Neural cell (in vitro differentiated cells): ENCODE measurements around the gene ARHGAP18. TPM values are rescaled to one million over a fixed set of nuclear protein-coding genes. Genes with fewer than 3 reads are reported as not detected.
A peak's percentile ranks its signal among the peaks of the same experiment; 100 is the strongest.

Experiments used
- H2AFZ ChIP-seq: fragments of 200-600, 300-800 bp; sonication (generic), shearing (Covaris generic); 2 replicates; pipeline ENCODE4 v1.6.0; 2014; ENCODE audit warnings: low read depth, mild to moderate bottlenecking, antibody characterized with exemption, low read length, moderate library complexity
- H3F3A ChIP-seq: fragments of 200-600 bp; shearing (Covaris generic); 2 replicates; pipeline ENCODE4 v1.6.1; 2016; ENCODE audit warnings: mild to moderate bottlenecking, moderate library complexity, mixed read lengths, antibody characterized with exemption, low read length; ENCODE audit not compliant: insufficient read depth, poor library complexity, severe bottlenecking
- H3K27ac ChIP-seq: fragments of 200-600, 300-800 bp; sonication (generic), shearing (Covaris generic); 2 replicates; pipeline ENCODE4 v1.5.1; 2014; ENCODE audit warnings: mild to moderate bottlenecking, low read length, moderate library complexity
- H3K27me3 ChIP-seq: fragments of 300-800, 200-600 bp; sonication (generic), shearing (Covaris generic); 2 replicates; pipeline ENCODE4 v1.6.0; 2014; ENCODE audit warnings: mild to moderate bottlenecking, low read depth, low read length, moderate library complexity; ENCODE audit not compliant: insufficient read depth
- H3K36me3 ChIP-seq: fragments of 300-800, 200-600 bp; sonication (generic), shearing (Covaris generic); 2 replicates; pipeline ENCODE4 v1.5.1; 2014; ENCODE audit warnings: mild to moderate bottlenecking, antibody characterized with exemption, low read length, moderate library complexity; ENCODE audit not compliant: insufficient read depth
- H3K4me2 ChIP-seq: fragments of 300-800, 200-600 bp; sonication (generic), shearing (Covaris generic); 2 replicates; pipeline ENCODE4 v1.6.0; 2014; ENCODE audit warnings: mild to moderate bottlenecking, low read length
- H3K4me3 ChIP-seq: fragments of 300-800, 200-600 bp; sonication (generic), shearing (Covaris generic); 2 replicates; pipeline ENCODE4 v1.5.1; 2014; ENCODE audit warnings: mild to moderate bottlenecking, low read length, moderate library complexity
- H3K79me2 ChIP-seq: fragments of 200-600 bp; shearing (Covaris generic); replicated peaks from 2 replicates; pipeline ENCODE4 v1.6.0; 2014; ENCODE audit warnings: mild to moderate bottlenecking, low read length, moderate library complexity; ENCODE audit not compliant: insufficient read depth
- H3K9ac ChIP-seq: fragments of 300-800, 200-600 bp; sonication (generic), shearing (Covaris generic); 2 replicates; pipeline ENCODE4 v1.6.1; 2016; ENCODE audit warnings: mild to moderate bottlenecking, low read length, mixed read lengths
- H3K9me2 ChIP-seq: fragments of 200-600 bp; shearing (Covaris generic); 2 replicates; pipeline ENCODE4 v1.6.1; 2016; ENCODE audit warnings: mild to moderate bottlenecking, low read length, mixed read lengths; ENCODE audit not compliant: insufficient read depth
- H3K9me3 ChIP-seq: fragments of 200-600, 300-800 bp; sonication (generic), shearing (Covaris generic); 2 replicates; pipeline ENCODE4 v1.6.1; 2016; ENCODE audit warnings: mild to moderate bottlenecking, mixed run types, low read length, moderate library complexity, mixed read lengths
- H4K20me1 ChIP-seq: fragments of 200-600 bp; shearing (Covaris generic); 2 replicates; pipeline ENCODE4 v1.6.1; 2016; ENCODE audit warnings: mild to moderate bottlenecking, mixed run types; ENCODE audit not compliant: insufficient read depth
- CTCF ChIP-seq: fragments of 450-650 bp; IDR thresholded peaks from 2 replicates; pipeline ENCODE4 v1.5.1; 2014; ENCODE audit warnings: antibody characterized with exemption, mild to moderate bottlenecking, moderate library complexity; ENCODE audit not compliant: poor library complexity, severe bottlenecking
- EP300 ChIP-seq: fragments of 450-650 bp; conservative IDR thresholded peaks from 2 replicates; pipeline ENCODE4 v1.6.1; 2014; ENCODE audit warnings: antibody characterized with exemption, mild to moderate bottlenecking, moderate library complexity; ENCODE audit not compliant: poor library complexity, severe bottlenecking
- EZH2 ChIP-seq: fragments of 200-600, 300-800 bp; shearing (Covaris generic), sonication (generic); IDR thresholded peaks from 2 replicates; pipeline ENCODE4 v1.6.1; 2014; ENCODE audit warnings: antibody characterized with exemption, low read length, borderline replicate concordance, mild to moderate bottlenecking; ENCODE audit not compliant: insufficient read depth, poor library complexity, severe bottlenecking
- MXI1 ChIP-seq: fragments of 450-650 bp; conservative IDR thresholded peaks from 2 replicates; pipeline ENCODE4 v1.6.1; 2014; ENCODE audit warnings: antibody characterized with exemption, mild to moderate bottlenecking; ENCODE audit not compliant: poor library complexity, severe bottlenecking
- POLR2AphosphoS5 ChIP-seq: IDR thresholded peaks from 2 replicates; pipeline ENCODE4 v1.6.1; 2012
- RAD21 ChIP-seq: fragments of 450-650 bp; conservative IDR thresholded peaks from 2 replicates; pipeline ENCODE4 v1.6.1; 2014; ENCODE audit warnings: antibody characterized with exemption, mild to moderate bottlenecking, moderate library complexity
- REST ChIP-seq: IDR thresholded peaks from 2 replicates; pipeline ENCODE4 v1.6.1; 2012; ENCODE audit warnings: borderline replicate concordance
- SMC3 ChIP-seq: fragments of 450-650 bp; conservative IDR thresholded peaks from 2 replicates; pipeline ENCODE4 v1.6.1; 2014; ENCODE audit warnings: antibody characterized with exemption, mild to moderate bottlenecking, moderate library complexity; ENCODE audit not compliant: poor library complexity
- TAF1 ChIP-seq: IDR thresholded peaks from 2 replicates; pipeline ENCODE4 v1.6.1; 2012; ENCODE audit warnings: low read depth
- polyA plus RNA-seq: library from polyadenylated mRNA; depleted of rRNA; stranded (reverse); fragments of >200 nt; gene quantifications from 2 replicates; pipeline ENCODE4 v1.2.3, GENCODE V29; 2014

ARHGAP18 gene
- polyA plus RNA-seq, 1 donor from 2014 or later = 4.7 TPM

GRCh38 chr6:129586815-129587214 lies 123.2 kb downstream of the ARHGAP18 start:
- Histone ChIP-seq H3K9ac (no peak overlapping the region), H3K36me3 (no peaks in the 10 kb centered on the region), H3K9me3 (no peaks in the 10 kb centered on the region), H3K79me2 (no peaks in the 10 kb centered on the region), H3K4me2 (no peak overlapping the region), H3F3A (no peaks in the 10 kb centered on the region), H3K9me2 (no peaks in the 10 kb centered on the region), H2AFZ (no peak overlapping the region), H3K27ac (no peak overlapping the region), H3K27me3 (no peaks in the 10 kb centered on the region), H3K4me3 (no peak overlapping the region), H4K20me1 (no peaks in the 10 kb centered on the region)
- TF ChIP-seq POLR2AphosphoS5 (no peak), RAD21 (no peak)

GRCh38 chr6:129583866-129584265 lies 126.1 kb downstream of the ARHGAP18 start:
- H3K9ac ChIP-seq = peak overlapping the region; percentile 61
- H3K27ac ChIP-seq = peak overlapping the region; percentile 96
- H3K4me3 ChIP-seq = peak overlapping the region; percentile 45
- H3K36me3 ChIP-seq = no peaks in the 10 kb centered on the region
- H3K4me2 ChIP-seq = peak overlapping the region; percentile 56
- H3K79me2 ChIP-seq = no peaks in the 10 kb centered on the region
- no peak overlapping the region for H2AFZ ChIP-seq
- no peaks in the 10 kb centered on the region for H3F3A ChIP-seq
- H4K20me1 ChIP-seq = no peaks in the 10 kb centered on the region
- TF ChIP-seq EZH2 (no peak), RAD21 (peak; percentile 47), TAF1 (no peak), MXI1 (no peak), REST (peak; percentile 68), EP300 (peak; percentile 84), SMC3 (peak; percentile 51), POLR2AphosphoS5 (peak; percentile 86), CTCF (no peak)
- H3K9me2 ChIP-seq = no peaks in the 10 kb centered on the region
- H3K27me3 ChIP-seq = no peaks in the 10 kb centered on the region
- no peaks in the 10 kb centered on the region for H3K9me3 ChIP-seq

GRCh38 chr6:129578315-129578714 lies 131.7 kb downstream of the ARHGAP18 start:
- Histone ChIP-seq H3F3A (no peaks in the 10 kb centered on the region), H3K9me2 (no peaks in the 10 kb centered on the region), H3K36me3 (no peaks in the 10 kb centered on the region), H3K27ac (no peak overlapping the region), H3K79me2 (no peaks in the 10 kb centered on the region), H2AFZ (no peak overlapping the region), H3K9ac (no peak overlapping the region), H3K27me3 (no peaks in the 10 kb centered on the region), H4K20me1 (no peaks in the 10 kb centered on the region), H3K9me3 (no peaks in the 10 kb centered on the region), H3K4me2 (no peak overlapping the region), H3K4me3 (no peak overlapping the region)
- TF ChIP-seq EZH2 = no peak
- TF ChIP-seq RAD21 = no peak
- TF ChIP-seq POLR2AphosphoS5 = no peak
- TF ChIP-seq EP300 = no peak
- TF ChIP-seq SMC3 = no peak
- TF ChIP-seq TAF1 = no peak
- no peak for TF ChIP-seq MXI1
- no peak for TF ChIP-seq CTCF
- no peak for TF ChIP-seq REST
